GM23338 (cell line): ENCODE measurements around the gene SMIM43. TPM values are rescaled to one million over a fixed set of nuclear protein-coding genes. Genes with fewer than 3 reads are reported as not detected.

Experiments used
- ATAC-seq: fragments of 200-7000 bp; cut with Tn5 transposase; 3 replicates; pipeline ENCODE4 v1.9.1; 2020
- DNase-seq: peaks from one replicate; pipeline ENCODE4 v3.0.0-alpha.2; 2015; ENCODE audit warnings: low spot score
- H2AFZ ChIP-seq: fragments of 200-600 bp; sonication (generic); 2 replicates; pipeline ENCODE4 v1.8.0; 2016; ENCODE audit warnings: antibody characterized with exemption, mild to moderate bottlenecking, moderate library complexity
- H3F3A ChIP-seq: fragments of 200-600 bp; sonication (generic); replicated peaks from 2 replicates; pipeline ENCODE4 v1.8.0; 2017; ENCODE audit warnings: antibody characterized with exemption, mixed run types, low read depth
- H3K27ac ChIP-seq: fragments of 200-600 bp; sonication (generic); 2 replicates; pipeline ENCODE4 v1.6.1; 2016; ENCODE audit warnings: low read depth
- H3K27me3 ChIP-seq: fragments of 200-600 bp; sonication (generic); 2 replicates; pipeline ENCODE4 v1.8.0; 2016; ENCODE audit warnings: mild to moderate bottlenecking, mixed run types, moderate library complexity; ENCODE audit not compliant: insufficient read depth
- H3K36me3 ChIP-seq: fragments of 200-600 bp; sonication (generic); 2 replicates; pipeline ENCODE4 v1.8.0; 2016; ENCODE audit warnings: mild to moderate bottlenecking; ENCODE audit not compliant: insufficient read depth
- H3K4me1 ChIP-seq: fragments of 200-600 bp; sonication (generic); 2 replicates; pipeline ENCODE4 v1.8.0; 2016; ENCODE audit warnings: mild to moderate bottlenecking, moderate library complexity; ENCODE audit not compliant: insufficient read depth
- H3K4me2 ChIP-seq: fragments of 200-600 bp; sonication (generic); 2 replicates; pipeline ENCODE4 v1.7.1; 2017; ENCODE audit warnings: mixed run types
- H3K4me3 ChIP-seq: fragments of 200-600 bp; sonication (generic); 2 replicates; pipeline ENCODE4 v1.6.1; 2016; ENCODE audit warnings: mixed run types
- H3K79me2 ChIP-seq: fragments of 200-600 bp; sonication (generic); replicated peaks from 2 replicates; pipeline ENCODE4 v1.8.0; 2017; ENCODE audit warnings: mild to moderate bottlenecking; ENCODE audit not compliant: insufficient read depth
- H3K9me2 ChIP-seq: fragments of 200-600 bp; sonication (generic); 2 replicates; pipeline ENCODE4 v1.8.0; 2017; ENCODE audit not compliant: insufficient read depth
- H4K20me1 ChIP-seq: fragments of 200-600 bp; sonication (generic); replicated peaks from 2 replicates; pipeline ENCODE4 v1.8.0; 2017; ENCODE audit warnings: mild to moderate bottlenecking; ENCODE audit not compliant: insufficient read depth
- H3K27ac Mint-ChIP-seq: 2 replicates; pipeline ENCODE4 v1.8.0; 2020; ENCODE audit warnings: inconsistent platforms, mild to moderate bottlenecking, moderate library complexity, mixed read lengths
- H3K27me3 Mint-ChIP-seq: 3 replicates; pipeline ENCODE4 v1.8.0; 2022; ENCODE audit warnings: low read depth, mild to moderate bottlenecking, moderate library complexity, mixed read lengths, inconsistent platforms; ENCODE audit not compliant: insufficient read depth, poor library complexity
- H3K36me3 Mint-ChIP-seq: 3 replicates; pipeline ENCODE4 v1.8.0; 2021; ENCODE audit warnings: low read depth, mild to moderate bottlenecking, inconsistent platforms, moderate library complexity, mixed read lengths
- H3K4me1 Mint-ChIP-seq: 3 replicates; pipeline ENCODE4 v1.8.0; 2020; ENCODE audit warnings: mild to moderate bottlenecking, inconsistent platforms, mixed read lengths
- H3K4me3 Mint-ChIP-seq: 3 replicates; pipeline ENCODE4 v1.8.0; 2021; ENCODE audit warnings: moderate library complexity, mild to moderate bottlenecking, inconsistent platforms, mixed read lengths
- H3K9me3 Mint-ChIP-seq: 3 replicates; pipeline ENCODE4 v1.8.0; 2020; ENCODE audit warnings: moderate library complexity, mild to moderate bottlenecking, inconsistent platforms, mixed read lengths
- CREB1 ChIP-seq: fragments of 250-450 bp; sonication (Bioruptor Pico); IDR thresholded peaks from 2 replicates; pipeline ENCODE4 v1.5.0; 2020; ENCODE audit warnings: low read depth, mild to moderate bottlenecking, moderate library complexity
- ETS1 ChIP-seq: IDR thresholded peaks from 2 replicates; pipeline ENCODE4 v1.6.1; 2016; ENCODE audit warnings: antibody characterized with exemption
- EZH2phosphoT487 ChIP-seq: fragments of 200-600 bp; sonication (generic); IDR thresholded peaks from one replicate; pipeline ENCODE4 v1.8.1; 2018; ENCODE audit warnings: antibody characterized with exemption; ENCODE audit not compliant: unreplicated experiment
- JUNB ChIP-seq: IDR thresholded peaks from one replicate; pipeline ENCODE4 v1.6.1; 2016; ENCODE audit warnings: antibody characterized with exemption; ENCODE audit not compliant: unreplicated experiment
- NANOG ChIP-seq: IDR thresholded peaks from 2 replicates; pipeline ENCODE4 v1.6.1; 2016; ENCODE audit warnings: antibody characterized with exemption, borderline replicate concordance
- REST ChIP-seq: IDR thresholded peaks from one replicate; pipeline ENCODE4 v1.6.1; 2018; ENCODE audit warnings: antibody characterized with exemption; ENCODE audit not compliant: unreplicated experiment
- STAT1 ChIP-seq: IDR thresholded peaks from one replicate; pipeline ENCODE4 v1.6.1; 2016; ENCODE audit warnings: antibody characterized with exemption; ENCODE audit not compliant: unreplicated experiment
- ZNF462 ChIP-seq: fragments of 250-450 bp; sonication (Bioruptor Pico); IDR thresholded peaks from 2 replicates; pipeline ENCODE4 v1.5.0; 2020; ENCODE audit warnings: mild to moderate bottlenecking, moderate library complexity
- polyA plus RNA-seq: library from polyadenylated mRNA; unstranded; fragments of >200 nt; fragmentation: Nextera tagmentation; extraction: Ambion mirVana; gene quantifications from 2 replicates; pipeline ENCODE4 v1.2.1, GENCODE V29; 2016
- total RNA-seq: library from RNA; depleted of rRNA; stranded (reverse); fragments of >200 nt; shearing (Covaris generic); gene quantifications from 2 replicates; pipeline ENCODE4 v1.2.3, GENCODE V29; 2014

The SMIM43 gene
- total and polyA plus RNA-seq, 2 experiments from 2014 or later = 0.26 to 0.56 TPM

- Histone ChIP-seq H3K4me2 (no peak overlapping the region), H4K20me1 (no peaks in the 10 kb centered on the region), H3K27ac (no peak overlapping the region), H3K79me2 (no peaks in the 10 kb centered on the region), H3F3A (no peaks in the 10 kb centered on the region), H2AFZ (no peak overlapping the region), H3K4me3 (no peak overlapping the region), H3K27me3 (no peaks in the 10 kb centered on the region), H3K9me2 (no peaks in the 10 kb centered on the region), H3K4me1 (0 out of 2 replicates have a peak, but pooled peaks cover 3% of the 10 kb centered on the region), H3K36me3 (no peaks in the 10 kb centered on the region)
- no peaks in the 10 kb centered on the region for H3K36me3 Mint-ChIP-seq
- ATAC-seq (no peak), DNase-seq (no peak)
- TF ChIP-seq EZH2phosphoT487 = no peak
- H3K4me1 Mint-ChIP-seq = peaks cover 4% of the 10 kb centered on the region; the same call in 2 of the 3 replicates
- H3K4me3 Mint-ChIP-seq = no peak overlapping the region
- no peaks in the 10 kb centered on the region for H3K27me3 Mint-ChIP-seq
- no peaks in the 10 kb centered on the region for H3K9me3 Mint-ChIP-seq
- H3K27ac Mint-ChIP-seq = no peak overlapping the region
Measured at GRCh38 chr4:121728798-121729226, 36.2 kb downstream of the SMIM43 start.

GRCh38 chr4:121728066-121728465 lies 36.9 kb downstream of the SMIM43 start:
- TF ChIP-seq CREB1 (CRISPR knock-in tag) (no peak), ZNF462 (no peak), JUNB (no peak), REST (no peak), STAT1 (no peak), ETS1 (no peak), NANOG (no peak)
- Mint-ChIP-seq H3K4me3 (no peak overlapping the region), H3K27ac (no peak overlapping the region), H3K9me3 (no peaks in the 10 kb centered on the region), H3K36me3 (no peaks in the 10 kb centered on the region), H3K27me3 (no peaks in the 10 kb centered on the region), H3K4me1 (peaks cover 4% of the 10 kb centered on the region; the same call in 2 of the 3 replicates)
- H3K36me3 ChIP-seq = no peaks in the 10 kb centered on the region
- no peak overlapping the region for H2AFZ ChIP-seq
- DNase-seq (no peak), ATAC-seq (no peak)
- H3K79me2 ChIP-seq = no peaks in the 10 kb centered on the region
- no peaks in the 10 kb centered on the region for H3F3A ChIP-seq
- H3K27ac ChIP-seq = no peak overlapping the region
- no peaks in the 10 kb centered on the region for H3K27me3 ChIP-seq
- H3K4me2 ChIP-seq = no peak overlapping the region
- no peaks in the 10 kb centered on the region for H4K20me1 ChIP-seq
- no peak overlapping the region for H3K4me3 ChIP-seq
- 0 out of 2 replicates have a peak, but pooled peaks cover 3% of the 10 kb centered on the region for H3K4me1 ChIP-seq
- H3K9me2 ChIP-seq = no peaks in the 10 kb centered on the region
